Mesendoderm (in vitro differentiated cells): ENCODE data around the gene PPY.

Experiments used
- DNase-seq: peaks from one replicate; pipeline ENCODE4 v3.0.0; 2013
- H2AK5ac ChIP-seq: 2 replicates; pipeline ENCODE4 v1.6.1; 2013; ENCODE audit warnings: low read length, inconsistent platforms
- H2BK120ac ChIP-seq: 2 replicates; pipeline ENCODE4 v1.6.1; 2013; ENCODE audit warnings: low read depth, mild to moderate bottlenecking, low read length, moderate library complexity, mixed read lengths
- H2BK15ac ChIP-seq: replicated peaks from 2 replicates; pipeline ENCODE4 v1.6.1; 2013; ENCODE audit warnings: low read depth, mild to moderate bottlenecking, moderate library complexity
- H2BK5ac ChIP-seq: 2 replicates; pipeline ENCODE4 v1.6.1; 2013; ENCODE audit warnings: low read length, inconsistent platforms
- H3K18ac ChIP-seq: 2 replicates; pipeline ENCODE4 v1.6.1; 2013; ENCODE audit warnings: mild to moderate bottlenecking, low read length, mixed read lengths
- H3K23ac ChIP-seq: one replicate; pipeline ENCODE4 v1.6.1; 2013; ENCODE audit warnings: low read length
- H3K27ac ChIP-seq: 2 replicates; pipeline ENCODE4 v1.5.1; 2013; ENCODE audit warnings: low read depth, mild to moderate bottlenecking, inconsistent platforms, low read length, moderate library complexity
- H3K27me3 ChIP-seq: 2 replicates; pipeline ENCODE4 v1.6.1; 2013; ENCODE audit warnings: low read length, control low read depth, mild to moderate bottlenecking, inconsistent platforms; ENCODE audit not compliant: insufficient read depth, poor library complexity
- H3K36me3 ChIP-seq: 2 replicates; pipeline ENCODE4 v1.6.1; 2013; ENCODE audit warnings: low read length, inconsistent platforms; ENCODE audit not compliant: control insufficient read depth, insufficient read depth
- H3K4ac ChIP-seq: one replicate; pipeline ENCODE4 v1.6.1; 2013; ENCODE audit warnings: low read depth, mild to moderate bottlenecking, low read length, moderate library complexity
- H3K4me1 ChIP-seq: 2 replicates; pipeline ENCODE4 v1.6.1; 2013; ENCODE audit warnings: low read depth, low read length, inconsistent platforms; ENCODE audit not compliant: control insufficient read depth
- H3K4me2 ChIP-seq: 2 replicates; pipeline ENCODE4 v1.6.1; 2013; ENCODE audit warnings: low read length
- H3K4me3 ChIP-seq: 2 replicates; pipeline ENCODE4 v1.5.1; 2013; ENCODE audit warnings: mild to moderate bottlenecking, low read length
- H3K56ac ChIP-seq: one replicate; pipeline ENCODE4 v1.6.1; 2013; ENCODE audit warnings: low read length
- H3K79me1 ChIP-seq: 2 replicates; pipeline ENCODE4 v1.6.1; 2013; ENCODE audit warnings: low read length, inconsistent platforms
- H3K79me2 ChIP-seq: 2 replicates; pipeline ENCODE4 v1.6.1; 2013; ENCODE audit warnings: mild to moderate bottlenecking, low read length; ENCODE audit not compliant: control insufficient read depth, insufficient read depth
- H3K9ac ChIP-seq: 2 replicates; pipeline ENCODE4 v1.6.1; 2013; ENCODE audit warnings: low read length, inconsistent platforms
- H4K5ac ChIP-seq: one replicate; pipeline ENCODE4 v1.6.1; 2013; ENCODE audit warnings: low read length
- H4K8ac ChIP-seq: one replicate; pipeline ENCODE4 v1.6.1; 2013; ENCODE audit warnings: low read depth, mild to moderate bottlenecking, control low read depth, low read length, moderate library complexity
- WGBS: extraction: QIAGEN DNeasy Blood & Tissue Kit; methylation state at CpG from one replicate; pipeline ENCODE4 v1.1.7; 2013; ENCODE audit warnings: low lambda C conversion rate, missing lambda C conversion rate; ENCODE audit not compliant: insufficient coverage; ENCODE audit errors: extremely low coverage; 5-methylcytosine and 5-hydroxymethylcytosine counted together

The PPY gene

GRCh38 chr17:43905985-43906852 lies 36.1 kb downstream of the PPY start:
- Histone ChIP-seq H2BK120ac (no peak overlapping the region), H3K56ac (peak overlapping the region; percentile 70), H3K27ac (no peak overlapping the region), H3K79me2 (no peaks in the 10 kb centered on the region), H2BK5ac (no peak overlapping the region), H2AK5ac (no peak overlapping the region), H4K5ac (no peak overlapping the region), H3K4me3 (peak overlapping the region; percentile 5), H3K36me3 (no peaks in the 10 kb centered on the region), H3K27me3 (peaks cover 4% of the 10 kb centered on the region), H3K79me1 (no peaks in the 10 kb centered on the region), H4K8ac (no peak overlapping the region), H3K4me1 (peaks cover 3% of the 10 kb centered on the region), H3K4me2 (peak overlapping the region; percentile 90), H2BK15ac (no peak overlapping the region), H3K23ac (no peak overlapping the region), H3K4ac (no peak overlapping the region), H3K9ac (peak overlapping the region; percentile 38), H3K18ac (no peak overlapping the region)
- WGBS: no CpG with 5 or more reads among the region's 37 CpGs
- DNase-seq: peak; percentile 92

DNA sequence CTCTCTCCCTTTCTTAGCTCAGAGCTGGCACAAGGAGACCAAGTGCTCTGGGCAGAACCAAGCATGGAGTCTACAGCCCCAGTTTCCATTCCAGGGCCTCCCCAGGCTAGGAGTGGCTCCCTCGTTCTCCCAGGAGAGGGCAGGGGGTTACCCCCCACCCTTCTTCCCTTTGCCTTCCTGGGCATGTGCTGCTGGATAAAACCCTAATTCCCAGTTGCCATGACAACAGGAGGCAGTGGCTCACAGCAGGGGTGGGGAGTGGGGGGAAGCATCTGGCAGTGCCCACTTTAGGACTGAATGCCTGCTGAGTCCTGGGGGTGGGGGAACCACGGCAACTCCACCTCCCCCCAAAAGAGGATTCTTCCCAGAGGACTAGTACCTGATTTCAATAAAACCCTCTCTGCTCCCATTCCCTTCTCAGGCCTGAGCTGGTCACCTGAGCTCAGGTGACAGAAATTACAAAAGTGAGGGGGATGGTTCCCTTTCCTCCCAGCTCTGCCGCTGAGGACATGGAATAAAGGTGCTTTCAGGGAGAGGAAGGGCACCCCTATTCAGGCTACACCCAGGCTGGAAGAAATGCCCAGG lies 36.8 kb downstream of the PPY start:
- no peak overlapping the region for H3K9ac ChIP-seq
- H2BK15ac ChIP-seq: no peak overlapping the region
- DNase-seq: no peak
- H3K4me3 ChIP-seq: no peak overlapping the region
- H3K36me3 ChIP-seq: no peaks in the 10 kb centered on the region
- H4K5ac ChIP-seq: no peak overlapping the region
- no peak overlapping the region for H3K27ac ChIP-seq
- H3K23ac ChIP-seq: no peak overlapping the region
- no peaks in the 10 kb centered on the region for H3K79me2 ChIP-seq
- H2BK5ac ChIP-seq: no peak overlapping the region
- no peak overlapping the region for H3K4ac ChIP-seq
- no peaks in the 10 kb centered on the region for H3K79me1 ChIP-seq
- no peak overlapping the region for H4K8ac ChIP-seq
- H3K4me1 ChIP-seq: peaks cover 5% of the 10 kb centered on the region
- no peak overlapping the region for H3K18ac ChIP-seq
- H2AK5ac ChIP-seq: no peak overlapping the region
- no peak overlapping the region for H3K56ac ChIP-seq
- H3K4me2 ChIP-seq: peak overlapping the region; percentile 90
- peaks cover 4% of the 10 kb centered on the region for H3K27me3 ChIP-seq
- no peak overlapping the region for H2BK120ac ChIP-seq
- WGBS: no CpG with 5 or more reads among the region's 3 CpGs

DNA sequence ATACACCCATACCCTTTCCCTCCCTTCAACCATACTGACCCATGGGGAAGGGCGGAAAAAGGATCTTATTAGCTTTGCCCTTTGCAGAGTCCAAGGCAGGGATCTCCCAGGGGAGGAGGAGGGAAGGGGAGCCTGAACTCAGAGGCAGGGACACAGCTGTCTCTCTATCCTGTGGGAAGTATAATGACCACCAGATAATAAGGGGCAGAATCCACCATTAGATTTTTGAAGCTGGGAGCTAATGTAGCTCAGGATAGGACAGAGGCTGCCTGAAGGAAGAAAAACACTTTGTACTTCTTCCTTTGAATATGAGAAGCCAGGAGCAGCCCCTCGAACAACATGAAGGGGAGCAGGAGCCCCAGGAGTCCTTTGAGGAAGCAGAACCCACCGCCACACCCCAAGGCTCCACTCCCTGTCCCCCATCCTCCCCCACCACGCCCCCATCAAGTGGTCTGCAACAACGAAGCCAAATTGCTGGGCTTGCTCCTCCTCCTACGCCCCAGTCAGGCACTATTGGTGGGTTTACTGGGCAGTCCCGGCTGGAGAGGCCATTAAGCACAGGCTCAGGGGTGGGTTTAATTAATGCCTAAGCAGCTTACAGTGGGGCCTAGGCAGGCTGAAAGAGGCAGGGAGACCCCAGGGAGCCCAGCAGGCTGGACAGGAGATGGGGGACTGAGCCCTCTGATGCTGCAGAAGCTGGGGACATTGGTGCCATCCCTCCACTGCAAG lies 40.3 kb downstream of the PPY start:
- H3K4me3 ChIP-seq: no peak overlapping the region
- no peak overlapping the region for H2BK15ac ChIP-seq
- no peak overlapping the region for H2AK5ac ChIP-seq
- no peak overlapping the region for H2BK5ac ChIP-seq
- H3K9ac ChIP-seq: no peak overlapping the region
- H3K23ac ChIP-seq: no peak overlapping the region
- H3K79me1 ChIP-seq: no peaks in the 10 kb centered on the region
- H3K56ac ChIP-seq: no peak overlapping the region
- H3K4me2 ChIP-seq: no peak overlapping the region
- no peak overlapping the region for H3K4ac ChIP-seq
- no CpG with 5 or more reads among the region's 7 CpGs for WGBS
- no peak overlapping the region for H4K8ac ChIP-seq
- no peak overlapping the region for H3K27ac ChIP-seq
- DNase-seq: no peak
- no peaks in the 10 kb centered on the region for H3K36me3 ChIP-seq
- H3K18ac ChIP-seq: no peak overlapping the region
- H4K5ac ChIP-seq: no peak overlapping the region
- peaks cover 5% of the 10 kb centered on the region for H3K4me1 ChIP-seq
- no peaks in the 10 kb centered on the region for H3K79me2 ChIP-seq
- H2BK120ac ChIP-seq: no peak overlapping the region
- no peaks in the 10 kb centered on the region for H3K27me3 ChIP-seq

DNA sequence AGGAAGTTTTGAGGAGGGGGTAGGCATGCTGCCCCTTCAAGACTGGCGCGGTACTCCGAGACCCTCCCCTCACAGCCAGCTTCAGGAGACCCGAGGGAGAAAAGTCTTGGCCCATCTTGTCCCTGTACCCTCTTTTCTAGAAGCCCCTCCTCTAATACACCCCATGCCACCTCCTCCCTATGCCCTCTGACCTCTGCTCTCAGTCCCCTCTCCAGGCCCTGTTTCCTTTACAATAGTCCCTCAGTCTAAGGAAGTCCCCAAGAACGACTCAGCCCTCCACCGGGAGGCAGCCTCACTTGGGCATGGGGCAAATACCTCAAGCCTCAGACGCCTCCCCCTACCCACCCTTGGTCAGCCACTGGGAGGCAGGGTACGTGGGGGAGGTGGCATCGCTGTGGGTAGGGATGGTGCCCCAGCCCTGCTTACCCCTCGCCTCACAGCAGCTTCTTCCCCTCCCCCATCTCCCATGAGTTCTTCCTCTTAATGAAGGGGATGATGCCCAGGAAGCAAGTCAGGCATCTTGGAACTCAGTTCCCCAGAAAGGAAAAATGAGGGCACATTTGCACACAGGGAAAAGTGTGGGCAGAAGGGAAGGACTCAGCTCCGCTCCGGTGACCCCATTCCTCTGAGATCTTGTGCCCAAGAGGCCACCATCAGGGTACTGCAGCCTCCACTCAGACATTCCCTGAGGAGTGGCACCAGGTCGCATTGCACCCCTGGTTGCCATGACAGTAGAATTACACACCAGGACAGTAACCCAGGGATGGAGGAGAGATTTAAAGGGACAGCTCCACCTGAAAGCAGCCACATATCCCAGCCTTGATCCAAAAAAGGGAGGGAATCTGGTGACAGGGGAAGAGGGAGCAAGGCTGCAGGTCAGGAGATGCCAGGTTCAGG lies 41.2 kb downstream of the PPY start:
- H4K8ac ChIP-seq: no peak overlapping the region
- no peak overlapping the region for H2BK15ac ChIP-seq
- no peaks in the 10 kb centered on the region for H3K27me3 ChIP-seq
- peak overlapping the region; percentile 87 for H3K4me2 ChIP-seq
- H2AK5ac ChIP-seq: no peak overlapping the region
- H4K5ac ChIP-seq: no peak overlapping the region
- H3K9ac ChIP-seq: peak overlapping the region; percentile 71
- H2BK5ac ChIP-seq: no peak overlapping the region
- no peak overlapping the region for H3K23ac ChIP-seq
- no peaks in the 10 kb centered on the region for H3K36me3 ChIP-seq
- no CpG with 5 or more reads among the region's 13 CpGs for WGBS
- H3K4me3 ChIP-seq: peak overlapping the region; percentile 35
- H3K79me2 ChIP-seq: no peaks in the 10 kb centered on the region
- no peak overlapping the region for H3K27ac ChIP-seq
- H3K79me1 ChIP-seq: no peaks in the 10 kb centered on the region
- H3K4me1 ChIP-seq: peaks cover 5% of the 10 kb centered on the region
- DNase-seq: peak; percentile 59
- H2BK120ac ChIP-seq: no peak overlapping the region
- peak overlapping the region; percentile 87 for H3K56ac ChIP-seq
- H3K4ac ChIP-seq: no peak overlapping the region
- H3K18ac ChIP-seq: no peak overlapping the region

DNA sequence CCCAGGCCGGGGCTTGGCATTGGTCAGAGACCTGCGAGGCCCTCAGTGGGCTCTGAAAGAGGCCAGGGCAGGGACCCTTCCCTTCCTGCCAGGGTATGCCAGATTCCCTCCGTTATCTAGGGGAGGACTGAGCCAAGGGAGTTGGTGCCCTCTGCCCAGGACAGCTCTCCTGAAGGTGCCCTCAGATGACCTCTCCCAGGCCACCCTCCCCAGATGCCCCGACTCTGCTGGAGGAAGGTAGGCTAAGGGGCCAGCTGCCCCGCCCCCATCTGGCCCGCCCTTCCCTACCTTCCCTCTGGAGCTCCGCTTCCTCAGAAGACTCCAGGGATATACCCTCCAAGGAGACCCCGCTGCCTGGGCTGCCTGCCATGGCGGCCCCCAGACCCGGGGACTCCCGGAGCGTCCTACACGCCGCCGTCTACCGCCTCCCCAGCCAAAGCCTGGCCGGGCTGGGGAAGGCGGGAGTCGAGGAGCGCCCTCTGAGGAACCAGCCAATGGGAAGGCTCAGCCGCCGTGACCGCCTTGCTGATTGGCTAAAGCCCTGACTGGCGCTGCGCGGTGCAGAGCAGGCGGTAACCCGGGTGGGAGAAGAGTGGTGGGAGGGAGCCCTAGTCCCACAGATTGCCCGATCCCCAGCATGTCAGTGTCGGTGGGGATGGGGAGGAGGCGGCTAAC lies 42.0 kb downstream of the PPY start:
- no peak overlapping the region for H3K27ac ChIP-seq
- H2BK15ac ChIP-seq: no peak overlapping the region
- peak overlapping the region; percentile 87 for H3K56ac ChIP-seq
- peak overlapping the region; percentile 47 for H3K4me3 ChIP-seq
- no peak overlapping the region for H3K18ac ChIP-seq
- no peaks in the 10 kb centered on the region for H3K79me2 ChIP-seq
- H3K36me3 ChIP-seq: no peaks in the 10 kb centered on the region
- H3K23ac ChIP-seq: no peak overlapping the region
- no CpG with 5 or more reads among the region's 31 CpGs for WGBS
- H2AK5ac ChIP-seq: no peak overlapping the region
- no peak overlapping the region for H3K4ac ChIP-seq
- no peak overlapping the region for H4K5ac ChIP-seq
- no peaks in the 10 kb centered on the region for H3K27me3 ChIP-seq
- H4K8ac ChIP-seq: no peak overlapping the region
- H3K79me1 ChIP-seq: no peaks in the 10 kb centered on the region
- H2BK120ac ChIP-seq: no peak overlapping the region
- DNase-seq: peak; percentile 89
- H2BK5ac ChIP-seq: no peak overlapping the region
- peaks cover 5% of the 10 kb centered on the region for H3K4me1 ChIP-seq
- H3K9ac ChIP-seq: peak overlapping the region; percentile 71
- H3K4me2 ChIP-seq: peak overlapping the region; percentile 87
